ENCODE data around the gene CER1.

The CER1 gene

GRCh38 chr9:14677396-14677795, 45.1 kb downstream of the CER1 start:
- ATAC-seq = no peak
- no peak for TF ChIP-seq OSR1 (CRISPR knock-in tag; IDR thresholded peaks at IDR 0.05)

- TF ChIP-seq ZNF8 (CRISPR knock-in tag; IDR thresholded peaks at IDR 0.05) = no peak
- TF ChIP-seq BACH2 (CRISPR knock-in tag; IDR thresholded peaks at IDR 0.05; ENCODE audit: borderline replicate concordance) = no peak
- no peak for TF ChIP-seq GLIS3 (CRISPR knock-in tag; IDR thresholded peaks at IDR 0.05)
- TF ChIP-seq PPARA (CRISPR knock-in tag; IDR thresholded peaks at IDR 0.05; ENCODE audit: borderline replicate concordance) = no peak
- no peak for TF ChIP-seq ZC3H10 (CRISPR knock-in tag; IDR thresholded peaks at IDR 0.05)
- TF ChIP-seq TOX (CRISPR knock-in tag; IDR thresholded peaks at IDR 0.05; ENCODE audit: borderline replicate concordance) = no peak
- TF ChIP-seq ZFP3 (CRISPR knock-in tag; IDR thresholded peaks at IDR 0.05) = no peak
- no peak for TF ChIP-seq ARNTL (CRISPR knock-in tag; IDR thresholded peaks at IDR 0.05; ENCODE audit: borderline replicate concordance, low read depth)
- TF ChIP-seq OSR1 (CRISPR knock-in tag; IDR thresholded peaks at IDR 0.05) = no peak
- no peak for TF ChIP-seq ZNF565 (CRISPR knock-in tag; conservative IDR thresholded peaks at IDR 0.05; ENCODE audit: low read depth)
- TF ChIP-seq TSHZ2 (CRISPR knock-in tag; IDR thresholded peaks at IDR 0.05) = no peak
- TF ChIP-seq CSRNP3 (CRISPR knock-in tag; IDR thresholded peaks at IDR 0.05) = no peak
- no peak for TF ChIP-seq PATZ1 (CRISPR knock-in tag; IDR thresholded peaks at IDR 0.05; ENCODE audit: borderline replicate concordance)
- no peak for TF ChIP-seq CSDC2 (CRISPR knock-in tag; IDR thresholded peaks at IDR 0.05)
- no peak for TF ChIP-seq ZFP30 (CRISPR knock-in tag; IDR thresholded peaks at IDR 0.05)
- TF ChIP-seq ZNF70 (CRISPR knock-in tag; IDR thresholded peaks at IDR 0.05) = no peak
- TF ChIP-seq POU6F1 (CRISPR knock-in tag; IDR thresholded peaks at IDR 0.05; ENCODE audit: borderline replicate concordance, low read depth) = no peak
- no peak for TF ChIP-seq TCF4 (CRISPR knock-in tag; IDR thresholded peaks at IDR 0.05; ENCODE audit: borderline replicate concordance)
- TF ChIP-seq SNAI2 (CRISPR knock-in tag; IDR thresholded peaks at IDR 0.05) = no peak
- TF ChIP-seq ESRRG (CRISPR knock-in tag; IDR thresholded peaks at IDR 0.05) = no peak
- ATAC-seq = no peak
Observed at GRCh38 chr9:14674630-14675029, 47.9 kb downstream of the CER1 start.

- no peak for ATAC-seq
- TF ChIP-seq PATZ1 (CRISPR knock-in tag; IDR thresholded peaks at IDR 0.05; ENCODE audit: borderline replicate concordance) (no peak), PPARA (CRISPR knock-in tag; IDR thresholded peaks at IDR 0.05; ENCODE audit: borderline replicate concordance) (no peak), POU6F1 (CRISPR knock-in tag; IDR thresholded peaks at IDR 0.05; ENCODE audit: borderline replicate concordance, low read depth) (no peak), TOX (CRISPR knock-in tag; IDR thresholded peaks at IDR 0.05; ENCODE audit: borderline replicate concordance) (no peak), ZNF8 (CRISPR knock-in tag; IDR thresholded peaks at IDR 0.05) (no peak), BACH2 (CRISPR knock-in tag; IDR thresholded peaks at IDR 0.05; ENCODE audit: borderline replicate concordance) (no peak), ARNTL (CRISPR knock-in tag; IDR thresholded peaks at IDR 0.05; ENCODE audit: borderline replicate concordance, low read depth) (no peak), ZFP30 (CRISPR knock-in tag; IDR thresholded peaks at IDR 0.05) (no peak), ESRRG (CRISPR knock-in tag; IDR thresholded peaks at IDR 0.05) (no peak), TSHZ2 (CRISPR knock-in tag; IDR thresholded peaks at IDR 0.05) (no peak), SNAI2 (CRISPR knock-in tag; IDR thresholded peaks at IDR 0.05) (no peak), ZNF565 (CRISPR knock-in tag; conservative IDR thresholded peaks at IDR 0.05; ENCODE audit: low read depth) (no peak), CREB5 (CRISPR knock-in tag; IDR thresholded peaks at IDR 0.05; ENCODE audit: low read depth) (no peak), ZFP3 (CRISPR knock-in tag; IDR thresholded peaks at IDR 0.05) (no peak)
Observed at GRCh38 chr9:14671377-14671776, 51.2 kb downstream of the CER1 start.
